H1 (cell line): Measurements from ENCODE around the gene BBS12. TPM values are rescaled to one million over a fixed set of nuclear protein-coding genes. Genes with fewer than 3 reads are reported as not detected.

Source experiments
- CTCF ChIA-PET: fragments of 300-600 bp; sonication (Branson Sonifier 250); formaldehyde crosslinking; loops from one replicate; lab custom pipeline; 2021; ENCODE audit not compliant: partially characterized antibody; lab: Charles Lee
- POLR2A ChIA-PET: fragments of 300-600 bp; sonication (Branson Sonifier 250); formaldehyde crosslinking; loops from one replicate; lab custom pipeline; 2021; ENCODE audit warnings: inconsistent platforms; ENCODE audit not compliant: partially characterized antibody; lab: Charles Lee
- DNase-seq, 2 experiments: peaks; one replicate each; pipeline versions ENCODE4 v3.0.0 to v3.0.0-alpha.2; 2010 to 2022; ENCODE audit warnings: low spot score in 2 of 2, low read depth in 1 of 2, mixed read lengths in 1 of 2
- FAIRE-seq: peaks from 2 replicates; lab custom pipeline; 2011; peaks lifted over from hg19 to GRCh38; lab: Jason Lieb, UNC
- H2AFZ ChIP-seq: 2 replicates; pipeline ENCODE4 v1.8.1; 2012; ENCODE audit warnings: low read length, inconsistent platforms
- H2AK5ac ChIP-seq: 2 replicates; pipeline ENCODE4 v1.6.1; 2013; ENCODE audit warnings: low read depth, low read length
- H2BK120ac ChIP-seq: replicated peaks from 2 replicates; pipeline ENCODE3; 2013; ENCODE audit warnings: low read depth, low read length, inconsistent platforms
- H2BK12ac ChIP-seq: 2 replicates; pipeline ENCODE4 v1.6.1; 2013; ENCODE audit warnings: low read depth, low read length
- H2BK15ac ChIP-seq: 2 replicates; pipeline ENCODE4 v1.6.1; 2013; ENCODE audit warnings: low read length
- H2BK20ac ChIP-seq: 2 replicates; pipeline ENCODE4 v1.6.1; 2013; ENCODE audit warnings: low read length
- H2BK5ac ChIP-seq: 2 replicates; pipeline ENCODE4 v1.6.1; 2013; ENCODE audit warnings: low read depth, low read length
- H3K14ac ChIP-seq: 2 replicates; pipeline ENCODE4 v1.6.1; 2013; ENCODE audit warnings: inconsistent platforms; ENCODE audit not compliant: insufficient read length
- H3K18ac ChIP-seq: 2 replicates; pipeline ENCODE4 v1.6.1; 2013; ENCODE audit warnings: low read length; ENCODE audit errors: extremely low read depth
- H3K23ac ChIP-seq: 2 replicates; pipeline ENCODE4 v1.6.1; 2013; ENCODE audit warnings: inconsistent platforms; ENCODE audit not compliant: insufficient read length
- H3K23me2 ChIP-seq: 2 replicates; pipeline ENCODE4 v1.6.1; 2013; ENCODE audit warnings: low read depth, low read length
- H3K27ac ChIP-seq: 2 replicates; pipeline ENCODE4 v1.6.1; 2011; ENCODE audit warnings: low read depth, low read length, inconsistent platforms
- H3K27me3 ChIP-seq, 4 experiments: replicated peaks in 1 of 4; 1 replicate in 1 of 4; 2 replicates in 3 of 4; pipeline versions ENCODE4 v1.6.1 to v1.8.1; 2011 to 2013; ENCODE audit warnings: low read length in 3 of 4, mild to moderate bottlenecking in 3 of 4, inconsistent platforms in 2 of 4, mixed read lengths in 2 of 4, moderate library complexity in 1 of 4; ENCODE audit not compliant: control insufficient read depth in 3 of 4, insufficient read depth in 3 of 4; ENCODE audit errors: extremely low read depth in 1 of 4
- H3K36me3 ChIP-seq, 4 experiments: 2 replicates each; pipeline versions ENCODE4 v1.6.1 to v1.8.1; 2011 to 2013; ENCODE audit warnings: mild to moderate bottlenecking in 4 of 4, low read length in 3 of 4, moderate library complexity in 2 of 4, control low read depth in 1 of 4, inconsistent platforms in 1 of 4; ENCODE audit not compliant: insufficient read depth in 4 of 4, control insufficient read depth in 2 of 4
- H3K4ac ChIP-seq: replicated peaks from 2 replicates; pipeline ENCODE3; 2013; ENCODE audit warnings: low read length, low read depth, mixed read lengths, inconsistent platforms; ENCODE audit not compliant: insufficient read length
- H3K4me1 ChIP-seq, 4 experiments: replicated peaks in 1 of 4; 1 replicate in 1 of 4; 2 replicates in 3 of 4; pipeline versions ENCODE4 v1.6.1 to v1.8.1; 2011 to 2013; ENCODE audit warnings: low read length in 3 of 4, inconsistent platforms in 2 of 4, mixed read lengths in 1 of 4; ENCODE audit not compliant: insufficient read depth in 4 of 4, control insufficient read depth in 3 of 4
- H3K4me2 ChIP-seq, 2 experiments: 2 replicates each; pipeline versions ENCODE4 v1.6.1 to v1.8.1; 2011 to 2013; ENCODE audit warnings: low read depth in 2 of 2, low read length in 2 of 2, control low read depth in 1 of 2, inconsistent platforms in 1 of 2, mild to moderate bottlenecking in 1 of 2; ENCODE audit not compliant: insufficient read depth in 1 of 2
- H3K4me3 ChIP-seq, 4 experiments: fragments of 200-600, 300-600 bp in 1 of 4; sonication (generic), shearing (Covaris generic), sonication (Bioruptor Twin) in 1 of 4; 2 replicates each; pipeline versions ENCODE4 v1.5.1 to v1.8.1; 2011 to 2016; ENCODE audit warnings: low read length in 4 of 4, low read depth in 3 of 4, control low read depth in 2 of 4, inconsistent platforms in 2 of 4, mild to moderate bottlenecking in 2 of 4, mixed read lengths in 1 of 4, moderate library complexity in 1 of 4; ENCODE audit not compliant: insufficient read depth in 2 of 4; ENCODE audit errors: extremely low read depth in 1 of 4
- H3K56ac ChIP-seq: replicated peaks from 2 replicates; pipeline ENCODE3; 2013; ENCODE audit warnings: low read depth, mild to moderate bottlenecking, mixed read lengths, low read length, inconsistent platforms; ENCODE audit not compliant: insufficient read length
- H3K79me1 ChIP-seq: 2 replicates; pipeline ENCODE4 v1.6.1; 2013; ENCODE audit warnings: low read depth, low read length, control low read depth
- H3K79me2 ChIP-seq, 2 experiments: 2 replicates each; pipeline versions ENCODE4 v1.6.1 to v1.8.1; 2012 to 2013; ENCODE audit warnings: low read length in 2 of 2, mild to moderate bottlenecking in 2 of 2, inconsistent platforms in 1 of 2; ENCODE audit not compliant: insufficient read depth in 2 of 2, control insufficient read depth in 1 of 2
- H3K9ac ChIP-seq, 4 experiments: replicated peaks in 1 of 4; 1 replicate in 1 of 4; 2 replicates in 3 of 4; pipeline versions ENCODE4 v1.6.1 to v1.8.1; 2011 to 2013; ENCODE audit warnings: low read depth in 3 of 4, low read length in 3 of 4, control low read depth in 2 of 4, mild to moderate bottlenecking in 2 of 4, moderate library complexity in 2 of 4, inconsistent platforms in 1 of 4; ENCODE audit errors: extremely low read depth in 1 of 4
- H3K9me3 ChIP-seq, 2 experiments: 2 replicates each; pipeline versions ENCODE4 v1.6.1 to v1.8.1; 2012 to 2013; ENCODE audit warnings: mild to moderate bottlenecking in 2 of 2, moderate library complexity in 2 of 2, control low read depth in 1 of 2, inconsistent platforms in 1 of 2, low read depth in 1 of 2, low read length in 1 of 2, mixed read lengths in 1 of 2; ENCODE audit not compliant: insufficient read depth in 2 of 2
- H4K20me1 ChIP-seq, 2 experiments: replicated peaks in 1 of 2; 2 replicates each; pipeline versions ENCODE3 to v1.8.1; 2011 to 2013; ENCODE audit warnings: inconsistent platforms in 2 of 2, low read length in 2 of 2, mild to moderate bottlenecking in 1 of 2; ENCODE audit not compliant: insufficient read depth in 2 of 2, control insufficient read depth in 1 of 2
- H4K5ac ChIP-seq: 2 replicates; pipeline ENCODE4 v1.6.1; 2013; ENCODE audit warnings: low read length, low read depth, mixed read lengths, inconsistent platforms; ENCODE audit not compliant: insufficient read length
- H4K8ac ChIP-seq: 2 replicates; pipeline ENCODE4 v1.8.0; 2013; ENCODE audit warnings: mild to moderate bottlenecking, moderate library complexity, low read length, inconsistent platforms; ENCODE audit not compliant: insufficient read depth; ENCODE audit errors: extremely low read depth
- H4K91ac ChIP-seq: replicated peaks from 2 replicates; pipeline ENCODE3; 2013; ENCODE audit warnings: low read length, mixed read lengths, inconsistent platforms; ENCODE audit not compliant: insufficient read length
- BACH1 ChIP-seq: IDR thresholded peaks from 2 replicates; pipeline ENCODE4 v1.6.1; 2012; ENCODE audit warnings: low read length, improper control_type of control experiment
- CTCF ChIP-seq, 3 experiments: IDR thresholded peaks; 1 replicate in 2 of 3; 2 replicates in 1 of 3; pipeline versions ENCODE4 v1.5.1 to v1.6.1; 2011; ENCODE audit warnings: low read length in 3 of 3, mild to moderate bottlenecking in 3 of 3, inconsistent platforms in 2 of 3, low read depth in 1 of 3, moderate library complexity in 1 of 3; ENCODE audit not compliant: insufficient read depth in 1 of 3; ENCODE audit errors: control extremely low read depth in 1 of 3
- HDAC6 ChIP-seq: IDR thresholded peaks from one replicate; pipeline ENCODE4 v1.7.1; 2012; ENCODE audit warnings: low read depth, mild to moderate bottlenecking, inconsistent platforms, low read length, moderate library complexity
- MAX ChIP-seq: IDR thresholded peaks from 2 replicates; pipeline ENCODE4 v1.6.1; 2012; ENCODE audit warnings: inconsistent platforms
- SP4 ChIP-seq: IDR thresholded peaks from 2 replicates; pipeline ENCODE4 v1.6.1; 2012; ENCODE audit warnings: low read length, inconsistent platforms
- WGBS, 2 experiments: shearing (Covaris generic) in 1 of 2; methylation state at CpG; one replicate each; pipeline versions ENCODE4 v1.1.6 to v1.1.7; 2013 to 2015; ENCODE audit warnings: low lambda C conversion rate in 2 of 2, mixed read lengths in 2 of 2, inconsistent platforms in 1 of 2, low coverage in 1 of 2, missing lambda C conversion rate in 1 of 2; ENCODE audit not compliant: insufficient replicate concordance in 2 of 2, insufficient coverage in 1 of 2, insufficient read length in 1 of 2; ENCODE audit errors: extremely low coverage in 1 of 2, missing lambda C conversion rate in 1 of 2; 5-methylcytosine and 5-hydroxymethylcytosine counted together
- polyA plus RNA-seq, 7 experiments: library from polyadenylated mRNA; depleted of rRNA in 3 of 7; stranded (reverse) in 5 of 7; unstranded in 2 of 7; fragments of >200 nt in 5 of 7; fragments of 200-250 nt in 2 of 7; gene quantifications; 1 replicate in 5 of 7; 2 replicates in 1 of 7; 4 replicates in 1 of 7; pipeline versions ENCODE4 v1.2.1 to v1.2.3, GENCODE V29; 2011 to 2013; ENCODE audit warnings: missing spikeins in 2 of 7, mixed read lengths in 2 of 7
- total RNA-seq: library from RNA; stranded (reverse); fragmentation: NEBNext Ultra II Directional; extraction: Animal tissue kit (Norgen Biotek cat#: 25700); gene quantifications from 2 replicates; pipeline ENCODE4 v1.2.1, GENCODE V29; 2021

The BBS12 gene
- total and polyA plus RNA-seq, 2 of the 8 experiments (the other 6 are each of a cell fraction or from before 2014, with no cell fraction given): 0.88 to 2.6 TPM

GRCh38 chr4:122746485-122746965 lies 14.0 kb downstream of the BBS12 start:
- H3K23ac ChIP-seq: no peak overlapping the region
- no peaks in the 10 kb centered on the region for H3K79me2 ChIP-seq
- H2BK12ac ChIP-seq: no peak overlapping the region; the same call in 1 of the 2 replicates
- peak overlapping the region; percentile 80; the same call in 1 of the 2 replicates for H2BK5ac ChIP-seq
- H3K36me3 ChIP-seq: peaks cover 0 to 3% (median 0%) of the 10 kb centered on the region in 4 experiments; a peak in 1 of 8 replicates
- 0 out of 2 replicates have a peak overlapping the region, but pooled peaks have one; percentile 7 for H2AFZ ChIP-seq
- H2BK20ac ChIP-seq: peak overlapping the region; percentile 64; the same call in 1 of the 2 replicates
- H2AK5ac ChIP-seq: no peak overlapping the region
- no peak overlapping the region for H3K14ac ChIP-seq
- 91% methylated on average over 2 of the region's 2 CpGs; no CpG with 5 or more reads in 1 of the 2 experiments for WGBS, 2 experiments
- no peak overlapping the region for H3K56ac ChIP-seq
- DNase-seq: no peak
- H3K18ac ChIP-seq: 0 out of 2 replicates have a peak overlapping the region, but pooled peaks have one; percentile 4
- no peak overlapping the region for H3K9ac ChIP-seq
- H4K91ac ChIP-seq: no peak overlapping the region
- H4K5ac ChIP-seq: no peak overlapping the region
- H2BK15ac ChIP-seq: no peak overlapping the region
- H3K27ac ChIP-seq: no peak overlapping the region
- H3K4me3 ChIP-seq: no peak overlapping the region
- no peak overlapping the region for H2BK120ac ChIP-seq
- H3K9me3 ChIP-seq: no peaks in the 10 kb centered on the region
- ChIA-PET CTCF (interaction anchor here (1.3 to 2.3 kb wide), 3 partner anchors 9 to 12 kb away, joined by 7 to 15 read pairs (median 10); no protein-coding TSS in a partner anchor), POLR2A (interaction anchor here (0.8 kb wide), 1 partner anchor 82 kb away, joined by 3 read pairs; no protein-coding TSS in a partner anchor)
- H4K8ac ChIP-seq: no peak overlapping the region
- H3K4me2 ChIP-seq: no peak overlapping the region; a peak in 1 of 4 replicates
- H3K4ac ChIP-seq: no peak overlapping the region
- no peaks in the 10 kb centered on the region for H3K79me1 ChIP-seq
- FAIRE-seq: no peak
- no peaks in the 10 kb centered on the region for H3K27me3 ChIP-seq
- no peaks in the 10 kb centered on the region for H3K4me1 ChIP-seq
- no peaks in the 10 kb centered on the region for H4K20me1 ChIP-seq
- no peaks in the 10 kb centered on the region for H3K23me2 ChIP-seq
- TF ChIP-seq HDAC6 (no peak), SP4 (no peak), CTCF (IDR thresholded peaks at IDR 0.05; ENCODE audit: control extremely low read depth in 1 of 3, insufficient read depth in 1 of 3, low read depth in 1 of 3, low read length in 3 of 3) (no peak), MAX (no peak), BACH1 (no peak)
